Tibial nerve (tissue), 4 donors: ENCODE measurements around the gene CDH6. TPM values are rescaled to one million over a fixed set of nuclear protein-coding genes. Genes with fewer than 3 reads are reported as not detected.
"Not testable (repeated sequence)": the region's sequence is repeated elsewhere in the genome, so short reads cannot be mapped to it uniquely, and the experiment has no call there.

Source experiments
- DNase-seq, 2 donors: peaks; one replicate each; pipeline ENCODE4 v3.0.0-alpha.2; 2019; ENCODE audit warnings: low spot score in 2 of 2
- H3K27ac ChIP-seq, 4 donors: fragments of 200-600 bp; sonication (generic) in 3 of 4; one replicate each; pipeline ENCODE4 v1.5.1; 2017 to 2019; ENCODE audit warnings: mild to moderate bottlenecking in 1 of 4
- H3K27me3 ChIP-seq, 2 donors: fragments of 200-600 bp; sonication (generic) in 1 of 2; one replicate each; pipeline versions ENCODE4 v1.5.1 to v1.6.0; 2017 to 2019
- H3K36me3 ChIP-seq, 3 donors: fragments of 200-600 bp; sonication (generic); one replicate each; pipeline ENCODE4 v1.5.1; 2018 to 2019
- H3K4me1 ChIP-seq, 4 donors: fragments of 200-600 bp; sonication (generic) in 3 of 4; one replicate each; pipeline ENCODE4 v1.5.1; 2017 to 2019
- H3K4me3 ChIP-seq, 4 donors: fragments of 200-600 bp; sonication (generic) in 3 of 4; one replicate each; pipeline ENCODE4 v1.5.1; 2017 to 2019; ENCODE audit warnings: mild to moderate bottlenecking in 1 of 4, moderate library complexity in 1 of 4
- H3K9me3 ChIP-seq, 4 donors: fragments of 200-600 bp; sonication (generic) in 3 of 4; one replicate each; pipeline ENCODE4 v1.5.1; 2017 to 2019
- CTCF ChIP-seq, 5 experiments: fragments of 200-600 bp in 3 of 5; fragments of 450-650 bp in 2 of 5; sonication (generic) in 3 of 5; IDR thresholded peaks; one replicate each; pipeline ENCODE4 v1.5.1; 2016 to 2019; ENCODE audit warnings: antibody characterized with exemption in 5 of 5, mild to moderate bottlenecking in 3 of 5, moderate library complexity in 2 of 5
- EP300 ChIP-seq, 2 donors: sonication (generic); formaldehyde crosslinking; IDR thresholded peaks; one replicate each; pipeline ENCODE4 v1.6.1; 2017; ENCODE audit warnings: antibody characterized with exemption in 2 of 2, mild to moderate bottlenecking in 1 of 2
- POLR2A ChIP-seq, 2 donors: fragments of 450-650 bp; IDR thresholded peaks; one replicate each; pipeline ENCODE4 v1.6.1; 2017; ENCODE audit warnings: antibody characterized with exemption in 2 of 2, mild to moderate bottlenecking in 2 of 2, moderate library complexity in 2 of 2
- WGBS, 2 donors: methylation state at CpG; one replicate each; pipeline ENCODE4 v1.1.5; 2018; 5-methylcytosine and 5-hydroxymethylcytosine counted together
- total RNA-seq, 4 donors: library from RNA; depleted of rRNA; stranded (reverse); fragments of >200 nt; gene quantifications; one replicate each; pipeline ENCODE4 v1.1.0, GENCODE V29; 2016

Gene CDH6
- total RNA-seq, 4 donors from 2014 or later, result 10.8 to 23.9 (median 17.5) TPM

- TF ChIP-seq CTCF (IDR thresholded peaks at IDR 0.05) (no peak), POLR2A (IDR thresholded peaks at IDR 0.05) (no peak), EP300 (IDR thresholded peaks at IDR 0.05) (no peak)
- no peak for DNase-seq
- H3K36me3 ChIP-seq, result no peaks in the 10 kb centered on the region
- H3K9me3 ChIP-seq, result no peaks in the 10 kb centered on the region
- no peaks in the 10 kb centered on the region for H3K4me1 ChIP-seq
- H3K27ac ChIP-seq, result no peak overlapping the region
- no peaks in the 10 kb centered on the region for H3K27me3 ChIP-seq
- H3K4me3 ChIP-seq, result no peak overlapping the region
Observed at GRCh38 chr5:31347552-31347905, 154.0 kb downstream of the CDH6 start.

- 81 to 96% methylated on average over 1 of the region's 1 CpG for WGBS, 2 donors
- peaks cover 0 to 3% (median 0%) of the 10 kb centered on the region in 4 donors for H3K9me3 ChIP-seq
- H3K36me3 ChIP-seq, result no peaks in the 10 kb centered on the region
- DNase-seq, result no peak
- H3K27me3 ChIP-seq, result no peaks in the 10 kb centered on the region
- TF ChIP-seq EP300 (IDR thresholded peaks at IDR 0.05) (no peak), POLR2A (IDR thresholded peaks at IDR 0.05) (no peak)
- no peak overlapping the region for H3K4me3 ChIP-seq
- H3K27ac ChIP-seq, result no peak overlapping the region
- no peaks in the 10 kb centered on the region for H3K4me1 ChIP-seq
Observed at GRCh38 chr5:31350395-31350794, 156.9 kb downstream of the CDH6 start.

GRCh38 chr5:31355337-31355736, 161.9 kb downstream of the CDH6 start:
- Histone ChIP-seq H3K9me3 (peaks cover 0 to 11% (median 0%) of the 10 kb centered on the region in 4 donors), H3K4me3 (no peak overlapping the region), H3K36me3 (no peaks in the 10 kb centered on the region), H3K27me3 (no peaks in the 10 kb centered on the region), H3K27ac (no peak overlapping the region), H3K4me1 (no peaks in the 10 kb centered on the region)
- no peak for DNase-seq
- TF ChIP-seq POLR2A (IDR thresholded peaks at IDR 0.05) (no peak), EP300 (IDR thresholded peaks at IDR 0.05) (no peak), CTCF (IDR thresholded peaks at IDR 0.05) (no peak)
- WGBS, 2 donors, result 20 to 40% methylated on average over 3 of the region's 3 CpGs

GRCh38 chr5:31357038-31357437, 163.6 kb downstream of the CDH6 start:
- no peaks in the 10 kb centered on the region for H3K36me3 ChIP-seq
- no peaks in the 10 kb centered on the region for H3K4me1 ChIP-seq
- H3K4me3 ChIP-seq, result no peak overlapping the region
- 79 to 84% methylated on average over 11 of the region's 11 CpGs for WGBS, 2 donors
- no peak overlapping the region for H3K27ac ChIP-seq
- no peak for DNase-seq
- no peaks in the 10 kb centered on the region for H3K27me3 ChIP-seq
- TF ChIP-seq EP300 (IDR thresholded peaks at IDR 0.05) (no peak), POLR2A (IDR thresholded peaks at IDR 0.05) (no peak), CTCF (IDR thresholded peaks at IDR 0.05) (no peak)
- H3K9me3 ChIP-seq, result peaks cover 0 to 11% (median 0%) of the 10 kb centered on the region in 4 donors

- no peak overlapping the region for H3K4me3 ChIP-seq
- 69 to 77% methylated on average over 3 of the region's 3 CpGs for WGBS, 2 donors
- H3K36me3 ChIP-seq, result no peaks in the 10 kb centered on the region
- no peak overlapping the region for H3K27ac ChIP-seq
- H3K9me3 ChIP-seq, result peaks cover 0 to 11% (median 0%) of the 10 kb centered on the region in 4 donors
- no peaks in the 10 kb centered on the region for H3K4me1 ChIP-seq
- DNase-seq, result no peak
- TF ChIP-seq CTCF (IDR thresholded peaks at IDR 0.05) (no peak), EP300 (IDR thresholded peaks at IDR 0.05) (no peak), POLR2A (IDR thresholded peaks at IDR 0.05) (no peak)
- H3K27me3 ChIP-seq, result no peaks in the 10 kb centered on the region
Observed at GRCh38 chr5:31359839-31360238, 166.4 kb downstream of the CDH6 start.

GRCh38 chr5:31361234-31361633, 167.7 kb downstream of the CDH6 start:
- TF ChIP-seq CTCF (IDR thresholded peaks at IDR 0.05) (no peak), EP300 (IDR thresholded peaks at IDR 0.05) (no peak), POLR2A (IDR thresholded peaks at IDR 0.05) (no peak)
- no peaks in the 10 kb centered on the region for H3K27me3 ChIP-seq
- H3K4me3 ChIP-seq, result no peak overlapping the region
- 29% methylated on average over 1 of the region's 1 CpG for WGBS, 2 donors
- no peaks in the 10 kb centered on the region for H3K9me3 ChIP-seq
- DNase-seq, result no peak
- H3K27ac ChIP-seq, result no peak overlapping the region
- no peaks in the 10 kb centered on the region for H3K4me1 ChIP-seq
- H3K36me3 ChIP-seq, result no peaks in the 10 kb centered on the region

GRCh38 chr5:31361704-31362528, 168.4 kb downstream of the CDH6 start:
- not testable (repeated sequence) for H3K4me3 ChIP-seq, H3K27me3 ChIP-seq, H3K9me3 ChIP-seq, DNase-seq, H3K36me3 ChIP-seq, H3K4me1 ChIP-seq, H3K27ac ChIP-seq
- WGBS, 2 donors, result 68 to 72% methylated on average over 6 of the region's 6 CpGs
